Uterus (tissue), 2 donors: Measurements from ENCODE around the gene UBAP2.

Experiments used
- POLR2A ChIP-seq, 2 donors: fragments of 450-650 bp; IDR thresholded peaks; one replicate each; pipeline ENCODE4 v1.6.1; 2016; ENCODE audit warnings: antibody characterized with exemption in 2 of 2, mild to moderate bottlenecking in 1 of 2, moderate library complexity in 1 of 2
- TF ChIP-seq, protein P1 (sequence below), 4 experiments: fragments of 200-600 bp in 2 of 4; fragments of 450-650 bp in 2 of 4; sonication (generic) in 2 of 4; IDR thresholded peaks; one replicate each; pipeline ENCODE4 v1.5.1; 2016 to 2019; ENCODE audit warnings: antibody characterized with exemption in 4 of 4, mild to moderate bottlenecking in 2 of 4, moderate library complexity in 1 of 4

GRCh38 chr9:34097865-34098264 lies 49.2 kb upstream of the UBAP2 start:
- TF ChIP-seq, protein P1, sequence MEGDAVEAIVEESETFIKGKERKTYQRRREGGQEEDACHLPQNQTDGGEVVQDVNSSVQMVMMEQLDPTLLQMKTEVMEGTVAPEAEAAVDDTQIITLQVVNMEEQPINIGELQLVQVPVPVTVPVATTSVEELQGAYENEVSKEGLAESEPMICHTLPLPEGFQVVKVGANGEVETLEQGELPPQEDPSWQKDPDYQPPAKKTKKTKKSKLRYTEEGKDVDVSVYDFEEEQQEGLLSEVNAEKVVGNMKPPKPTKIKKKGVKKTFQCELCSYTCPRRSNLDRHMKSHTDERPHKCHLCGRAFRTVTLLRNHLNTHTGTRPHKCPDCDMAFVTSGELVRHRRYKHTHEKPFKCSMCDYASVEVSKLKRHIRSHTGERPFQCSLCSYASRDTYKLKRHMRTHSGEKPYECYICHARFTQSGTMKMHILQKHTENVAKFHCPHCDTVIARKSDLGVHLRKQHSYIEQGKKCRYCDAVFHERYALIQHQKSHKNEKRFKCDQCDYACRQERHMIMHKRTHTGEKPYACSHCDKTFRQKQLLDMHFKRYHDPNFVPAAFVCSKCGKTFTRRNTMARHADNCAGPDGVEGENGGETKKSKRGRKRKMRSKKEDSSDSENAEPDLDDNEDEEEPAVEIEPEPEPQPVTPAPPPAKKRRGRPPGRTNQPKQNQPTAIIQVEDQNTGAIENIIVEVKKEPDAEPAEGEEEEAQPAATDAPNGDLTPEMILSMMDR (IDR thresholded peaks at IDR 0.05): no peak
- TF ChIP-seq POLR2A (IDR thresholded peaks at IDR 0.05): no peak
